Measurements from ENCODE around the gene OR6N2. TPM values are rescaled to one million over a fixed set of nuclear protein-coding genes. Genes with fewer than 3 reads are reported as not detected.

Gene OR6N2
- polyA plus RNA-seq, 3 donors, result not detected

DNA sequence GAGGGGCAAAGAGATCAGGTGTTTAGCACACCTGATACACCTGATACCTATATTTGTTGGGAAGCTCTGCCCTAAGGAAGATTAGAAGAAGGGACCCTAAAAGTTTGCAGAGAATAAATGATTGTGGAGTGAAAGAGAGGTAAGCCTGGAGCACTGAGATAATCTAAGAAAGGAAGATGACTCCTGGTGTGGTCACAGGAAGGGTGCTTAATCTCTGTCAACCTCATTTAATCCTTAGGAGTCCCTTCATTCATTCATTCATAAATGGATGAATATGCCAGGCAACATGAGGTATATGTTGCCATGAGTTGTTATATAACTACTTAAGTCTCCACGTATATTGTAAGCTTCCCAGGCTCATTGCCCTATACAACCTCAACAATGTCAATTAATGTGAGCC is 34.0 kb upstream of the OR6N2 start:
- H3K4me2 ChIP-seq (replicated peaks; ENCODE audit: extremely low read depth, low read length, poor library complexity, severe bottlenecking), result no peak overlapping the region
- H4K20me1 ChIP-seq (ENCODE audit: insufficient read depth, low read length), result no peaks in the 10 kb centered on the region
- H2AFZ ChIP-seq (ENCODE audit: insufficient read depth, low read depth, low read length, poor library complexity, severe bottlenecking), result no peak overlapping the region
- no peaks in the 10 kb centered on the region for H3K9me3 ChIP-seq (replicated peaks in 1 of 2; ENCODE audit: control insufficient read depth in 1 of 2, insufficient read depth in 1 of 2, low read length in 2 of 2)
- no peaks in the 10 kb centered on the region for H3K36me3 ChIP-seq (replicated peaks in 1 of 2; ENCODE audit: control insufficient read depth in 1 of 2, insufficient read depth in 2 of 2, low read length in 2 of 2)
- no peak overlapping the region for H3K4me3 Mint-ChIP-seq
- no peak for DNase-seq
- no CpG with 5 or more reads among the region's 1 CpG for WGBS (ENCODE audit: insufficient coverage)
- peaks cover 85% of the 10 kb centered on the region for H3K4me1 Mint-ChIP-seq
- H3K9me3 Mint-ChIP-seq, result no peaks in the 10 kb centered on the region
- no peaks in the 10 kb centered on the region for H3K27me3 Mint-ChIP-seq (ENCODE audit: low read depth in 3 of 3)
- peaks cover 87% of the 10 kb centered on the region in 2 donors for H3K4me1 ChIP-seq (ENCODE audit: control insufficient read depth in 1 of 2, insufficient read depth in 2 of 2, low read length in 2 of 2)
- H3K36me3 Mint-ChIP-seq, result peaks cover 1 to 3% of the 10 kb centered on the region in 2 donors
- peak overlapping the region in 1 of 2 donors; percentile 85 for H3K27ac ChIP-seq (ENCODE audit: low read depth in 1 of 2, low read length in 2 of 2)
- intact Hi-C loops (cut with micrococcal nuclease), result no loop called here
- H3K27ac Mint-ChIP-seq, result peak overlapping the region in 1 of 7 donors; percentile 66
- H3K9ac ChIP-seq (ENCODE audit: insufficient read depth, low read length, poor library complexity, severe bottlenecking), result no peak overlapping the region
- H3K79me2 ChIP-seq (ENCODE audit: insufficient read depth, low read length), result peaks cover 72% of the 10 kb centered on the region
- H3K27me3 ChIP-seq (ENCODE audit: control insufficient read depth in 2 of 2, insufficient read depth in 2 of 2, low read length in 2 of 2), result no peaks in the 10 kb centered on the region
- TF ChIP-seq, protein P1, sequence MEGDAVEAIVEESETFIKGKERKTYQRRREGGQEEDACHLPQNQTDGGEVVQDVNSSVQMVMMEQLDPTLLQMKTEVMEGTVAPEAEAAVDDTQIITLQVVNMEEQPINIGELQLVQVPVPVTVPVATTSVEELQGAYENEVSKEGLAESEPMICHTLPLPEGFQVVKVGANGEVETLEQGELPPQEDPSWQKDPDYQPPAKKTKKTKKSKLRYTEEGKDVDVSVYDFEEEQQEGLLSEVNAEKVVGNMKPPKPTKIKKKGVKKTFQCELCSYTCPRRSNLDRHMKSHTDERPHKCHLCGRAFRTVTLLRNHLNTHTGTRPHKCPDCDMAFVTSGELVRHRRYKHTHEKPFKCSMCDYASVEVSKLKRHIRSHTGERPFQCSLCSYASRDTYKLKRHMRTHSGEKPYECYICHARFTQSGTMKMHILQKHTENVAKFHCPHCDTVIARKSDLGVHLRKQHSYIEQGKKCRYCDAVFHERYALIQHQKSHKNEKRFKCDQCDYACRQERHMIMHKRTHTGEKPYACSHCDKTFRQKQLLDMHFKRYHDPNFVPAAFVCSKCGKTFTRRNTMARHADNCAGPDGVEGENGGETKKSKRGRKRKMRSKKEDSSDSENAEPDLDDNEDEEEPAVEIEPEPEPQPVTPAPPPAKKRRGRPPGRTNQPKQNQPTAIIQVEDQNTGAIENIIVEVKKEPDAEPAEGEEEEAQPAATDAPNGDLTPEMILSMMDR (IDR thresholded peaks at IDR 0.05), result no peak
- no peak overlapping the region for H3K4me3 ChIP-seq (replicated peaks in 1 of 3; ENCODE audit: low read depth in 2 of 3, low read length in 3 of 3)

DNA sequence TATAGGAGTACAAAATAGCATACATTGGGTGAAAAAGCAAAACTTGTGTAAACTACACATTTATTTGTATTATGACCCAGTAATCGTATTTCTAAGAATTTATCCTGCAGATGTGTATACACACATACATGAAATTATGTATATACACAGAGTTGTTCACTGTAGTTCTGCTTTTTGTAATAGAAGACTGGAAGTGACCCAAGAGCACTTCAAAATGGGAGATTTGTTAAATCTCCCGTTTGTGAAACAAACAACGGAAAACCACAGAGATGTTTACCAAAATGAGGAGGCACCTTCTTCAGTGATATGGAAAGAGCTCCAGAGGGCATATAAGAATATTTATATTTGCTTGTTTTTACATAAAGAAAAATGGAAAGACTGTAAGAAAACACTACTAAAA is 32.2 kb upstream of the OR6N2 start:
- Mint-ChIP-seq H3K36me3 (peaks cover 1 to 5% of the 10 kb centered on the region in 2 donors), H3K9me3 (no peaks in the 10 kb centered on the region), H3K4me3 (peak overlapping the region; percentile 49 to 79), H3K27ac (peak overlapping the region; percentile 73 to 91 (median 85)), H3K27me3 (ENCODE audit: low read depth in 3 of 3) (no peaks in the 10 kb centered on the region), H3K4me1 (peaks cover 82% of the 10 kb centered on the region)
- H3K36me3 ChIP-seq (replicated peaks in 1 of 2; ENCODE audit: control insufficient read depth in 1 of 2, insufficient read depth in 2 of 2, low read length in 2 of 2), result no peaks in the 10 kb centered on the region
- H3K4me1 ChIP-seq (ENCODE audit: control insufficient read depth in 1 of 2, insufficient read depth in 2 of 2, low read length in 2 of 2), result peaks cover 87% of the 10 kb centered on the region in 2 donors
- peaks cover 78% of the 10 kb centered on the region for H3K79me2 ChIP-seq (ENCODE audit: insufficient read depth, low read length)
- no peak overlapping the region for H3K9ac ChIP-seq (ENCODE audit: insufficient read depth, low read length, poor library complexity, severe bottlenecking)
- TF ChIP-seq, protein P1 (IDR thresholded peaks at IDR 0.05), result no peak
- H3K9me3 ChIP-seq (replicated peaks in 1 of 2; ENCODE audit: control insufficient read depth in 1 of 2, insufficient read depth in 1 of 2, low read length in 2 of 2), result no peaks in the 10 kb centered on the region
- no peaks in the 10 kb centered on the region for H4K20me1 ChIP-seq (ENCODE audit: insufficient read depth, low read length)
- intact Hi-C loops (cut with micrococcal nuclease), result no loop called here
- H3K4me2 ChIP-seq (replicated peaks; ENCODE audit: extremely low read depth, low read length, poor library complexity, severe bottlenecking), result peak overlapping the region; percentile 85
- peak overlapping the region in 1 of 2 donors; percentile 85 for H3K27ac ChIP-seq (ENCODE audit: low read depth in 1 of 2, low read length in 2 of 2)
- H2AFZ ChIP-seq (ENCODE audit: insufficient read depth, low read depth, low read length, poor library complexity, severe bottlenecking), result no peak overlapping the region
- peak in 2 of 3 donors; percentile 43 to 66 for DNase-seq
- peak overlapping the region in 2 of 3 experiments; percentile 19 to 72 for H3K4me3 ChIP-seq (replicated peaks in 1 of 3; ENCODE audit: low read depth in 2 of 3, low read length in 3 of 3)
- no CpG with 5 or more reads among the region's 3 CpGs for WGBS (ENCODE audit: insufficient coverage)
- no peaks in the 10 kb centered on the region for H3K27me3 ChIP-seq (ENCODE audit: control insufficient read depth in 2 of 2, insufficient read depth in 2 of 2, low read length in 2 of 2)
